HG02840 (cell line): ENCODE measurements around the gene CRTAC1.

Source experiments
- ATAC-seq: cut with Tn5 transposase; IDR thresholded peaks from one replicate; pipeline ENCODE4 v1.9.1; 2021; ENCODE audit warnings: mild to moderate bottlenecking, moderate library complexity, moderate number of reproducible peaks; ENCODE audit not compliant: unreplicated experiment, low FRiP score

CRTAC1 gene

GRCh38 chr10:97903128-97904017 is 127.0 kb downstream of the CRTAC1 start:
- ATAC-seq: no peak

GRCh38 chr10:97901381-97901780 is 129.0 kb downstream of the CRTAC1 start:
- no peak for ATAC-seq

GRCh38 chr10:97898429-97898828 is 132.0 kb downstream of the CRTAC1 start:
- no peak for ATAC-seq

GRCh38 chr10:97896756-97897358 is 133.6 kb downstream of the CRTAC1 start:
- no peak for ATAC-seq

- ATAC-seq: no peak
Observed at GRCh38 chr10:97895915-97896314, 134.5 kb downstream of the CRTAC1 start.

- no peak for ATAC-seq
Observed at GRCh38 chr10:97895084-97895483, 135.3 kb downstream of the CRTAC1 start.

GRCh38 chr10:97894092-97894491 is 136.3 kb downstream of the CRTAC1 start:
- no peak for ATAC-seq

- no peak for ATAC-seq
Observed at GRCh38 chr10:97892939-97893338, 137.5 kb downstream of the CRTAC1 start.

GRCh38 chr10:97892506-97892905 is 137.9 kb downstream of the CRTAC1 start:
- ATAC-seq: no peak

GRCh38 chr10:97891497-97892167 is 138.8 kb downstream of the CRTAC1 start:
- no peak for ATAC-seq

GRCh38 chr10:97889461-97890265 is 140.8 kb downstream of the CRTAC1 start:
- ATAC-seq: no peak

GRCh38 chr10:97888641-97889262 is 141.7 kb downstream of the CRTAC1 start:
- no peak for ATAC-seq

- ATAC-seq: no peak
Observed at GRCh38 chr10:97888134-97888533, 142.3 kb downstream of the CRTAC1 start.

- no peak for ATAC-seq
Observed at GRCh38 chr10:97887399-97887798, 143.0 kb downstream of the CRTAC1 start.

GRCh38 chr10:97886286-97886685 is 144.1 kb downstream of the CRTAC1 start:
- no peak for ATAC-seq

- ATAC-seq: no peak
Observed at GRCh38 chr10:97883092-97883485, 147.3 kb downstream of the CRTAC1 start.

- no peak for ATAC-seq
Observed at GRCh38 chr10:97882142-97883091, 148.0 kb downstream of the CRTAC1 start.

GRCh38 chr10:97880109-97880508 is 150.3 kb downstream of the CRTAC1 start:
- ATAC-seq: no peak

- ATAC-seq: no peak
Observed at GRCh38 chr10:97879241-97879640, 151.2 kb downstream of the CRTAC1 start.
